GM18520 (cell line): ENCODE measurements around the gene ERLIN1.

Experiments
- ATAC-seq: cut with Tn5 transposase; IDR thresholded peaks from one replicate; pipeline ENCODE4 v1.9.1; 2021; ENCODE audit not compliant: unreplicated experiment

ERLIN1 gene

GRCh38 chr10:100185364-100186252, at the start of gene ERLIN1:
TSS of gene ERLIN1 (minus strand) at chr10:100186029. CDS start at chr10:100185626, 403 bp downstream.
- ATAC-seq = peak; percentile 76

GRCh38 chr10:100232101-100232500, 46.3 kb upstream of the ERLIN1 start:
- no peak for ATAC-seq

- ATAC-seq = no peak
Measured at GRCh38 chr10:100229819-100230422, 44.1 kb upstream of the ERLIN1 start.

GRCh38 chr10:100223879-100224278, 38.0 kb upstream of the ERLIN1 start:
- ATAC-seq = no peak

DNA sequence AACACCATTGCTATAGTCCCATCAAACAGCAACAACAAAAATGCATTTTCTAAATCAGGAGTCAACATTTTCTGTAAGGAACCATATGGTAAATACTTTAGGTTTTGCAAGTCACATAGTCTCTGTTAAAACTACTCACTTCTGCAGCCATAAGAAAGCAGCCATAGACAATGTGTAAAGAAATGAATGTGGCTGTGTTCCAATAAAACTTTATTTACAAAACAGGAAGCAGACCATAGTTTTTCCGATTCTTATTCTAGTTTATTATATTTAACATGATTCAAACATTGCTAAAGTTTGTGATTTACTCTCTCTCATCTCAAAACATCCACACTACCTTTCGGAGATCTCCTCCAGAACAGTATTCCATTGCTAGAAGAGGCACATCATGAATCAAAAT, 36.7 kb upstream of the ERLIN1 start:
- no peak for ATAC-seq

DNA sequence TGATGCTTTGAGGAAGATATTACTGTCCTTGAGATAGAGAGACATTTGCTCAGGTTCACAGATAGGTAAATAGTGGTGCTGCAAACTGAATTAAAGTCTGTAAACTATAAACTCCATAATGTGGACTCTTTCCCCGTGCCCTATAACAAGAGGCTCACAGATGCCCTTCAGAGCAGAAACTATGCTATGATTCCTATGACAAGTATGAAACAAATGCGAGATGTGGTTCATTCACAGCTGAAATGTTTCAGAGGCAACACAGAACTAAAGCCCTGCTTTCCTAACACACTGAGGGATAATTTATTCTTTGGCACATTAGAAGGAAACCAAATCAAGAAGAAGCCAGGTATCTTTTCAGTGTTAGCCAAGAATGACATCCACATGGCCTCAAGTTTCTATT, 30.2 kb upstream of the ERLIN1 start:
- ATAC-seq = no peak

DNA sequence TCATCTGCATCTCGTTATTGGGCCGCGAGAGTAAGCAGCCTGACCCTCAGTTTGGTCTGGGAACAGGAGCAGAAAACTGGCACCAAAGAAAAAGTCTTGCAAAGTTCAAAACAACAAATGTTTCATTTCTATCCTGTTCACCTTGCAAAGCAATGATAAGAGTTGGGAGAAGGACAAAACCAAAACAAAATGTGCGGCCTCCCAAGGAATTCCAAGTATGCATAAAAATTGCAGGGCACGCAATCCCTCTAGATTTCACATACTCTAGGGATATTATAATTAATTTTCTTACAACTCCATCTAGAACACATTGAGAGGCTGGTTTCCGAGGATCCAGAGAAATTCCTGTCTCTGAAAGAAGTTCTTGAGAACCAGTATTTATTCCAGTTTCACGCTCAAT, 23.5 kb upstream of the ERLIN1 start:
- ATAC-seq = no peak

- ATAC-seq = no peak
Measured at GRCh38 chr10:100208276-100208675, 22.4 kb upstream of the ERLIN1 start.

DNA sequence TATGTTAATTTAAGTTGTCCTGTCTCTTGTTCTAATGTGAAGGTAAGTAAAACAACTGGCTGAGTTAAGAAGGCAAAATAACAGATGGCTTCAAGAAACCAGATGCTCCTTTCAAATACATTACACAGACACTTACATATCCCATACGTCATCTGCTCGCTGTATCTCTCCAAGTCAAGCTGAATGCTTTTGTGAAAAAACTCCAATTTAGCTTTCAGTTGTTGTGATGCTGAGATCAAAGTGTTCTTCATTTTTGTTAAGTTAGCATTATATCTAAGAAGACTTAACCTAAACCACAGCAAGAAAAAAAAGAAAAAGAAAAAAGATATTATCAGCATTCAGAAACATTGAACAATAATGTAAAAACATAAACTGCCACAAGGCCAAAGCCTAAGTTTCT, 18.5 kb upstream of the ERLIN1 start:
- no peak for ATAC-seq

DNA sequence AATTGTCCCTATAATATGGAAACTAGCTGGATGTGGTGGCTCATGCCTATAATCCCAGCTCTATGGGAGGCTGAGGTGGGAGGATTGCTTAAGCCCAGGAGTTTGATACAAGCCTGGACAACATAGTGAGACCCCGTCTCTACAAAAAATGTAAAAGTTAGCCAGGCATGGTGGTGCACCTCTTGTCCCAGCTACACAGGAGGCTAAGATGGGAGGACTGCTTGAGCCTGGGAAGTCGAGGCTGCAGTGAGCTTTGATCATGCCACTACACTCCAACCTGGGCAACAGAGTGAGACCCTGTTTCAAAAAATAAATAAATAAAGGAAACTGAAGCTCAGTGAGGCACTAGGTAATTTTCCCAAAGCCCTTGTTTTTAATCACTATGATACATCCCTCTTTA, 15.7 kb upstream of the ERLIN1 start:
- no peak for ATAC-seq

GRCh38 chr10:100194711-100195110, 8.9 kb upstream of the ERLIN1 start:
- no peak for ATAC-seq

GRCh38 chr10:100192350-100192749, 6.5 kb upstream of the ERLIN1 start:
- ATAC-seq = no peak

DNA sequence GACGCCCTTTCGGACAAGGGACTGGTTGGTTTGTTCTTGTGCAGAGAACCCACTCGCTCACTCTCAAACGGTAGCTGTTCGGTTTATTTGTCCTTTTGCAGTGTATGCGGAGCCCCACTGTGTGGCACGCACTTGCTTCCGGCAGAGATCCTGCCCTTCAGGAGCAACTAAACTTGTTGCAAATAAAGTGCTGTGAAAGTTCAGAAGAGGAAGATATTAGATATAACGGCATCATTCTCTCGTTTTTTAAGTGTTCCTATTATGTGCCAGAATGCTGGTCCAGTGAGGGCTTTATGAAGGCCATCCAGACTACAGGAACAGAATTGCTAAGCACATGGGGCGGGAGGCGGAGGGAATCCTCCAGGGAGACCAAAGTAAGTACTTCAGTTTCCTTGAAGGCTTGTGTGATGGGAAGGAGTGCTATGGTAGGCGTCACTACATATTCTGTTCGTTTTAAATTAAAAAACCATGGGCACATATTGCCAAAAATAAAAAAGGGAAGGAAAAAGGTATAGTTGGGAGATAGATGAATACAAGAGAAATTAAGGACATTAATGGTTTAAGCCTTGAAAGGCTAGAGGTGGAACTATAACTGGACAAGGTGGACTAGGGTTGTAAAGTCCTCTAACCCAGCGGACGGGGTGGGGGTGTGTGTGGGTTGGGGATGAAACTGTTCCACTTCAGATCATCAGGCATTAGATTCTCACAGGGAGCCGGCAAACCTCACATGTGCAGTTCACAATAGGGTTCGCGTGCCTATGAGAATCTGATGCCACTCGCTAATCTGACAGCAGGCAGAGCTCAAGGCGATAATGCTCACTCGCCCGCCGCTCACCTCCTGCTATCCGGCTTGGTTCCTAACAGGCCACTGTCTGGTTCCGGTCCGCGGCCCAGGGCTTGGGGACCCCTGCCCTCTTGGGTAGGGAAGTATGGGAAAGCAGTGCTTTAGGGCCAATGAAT, 704 bp upstream of the ERLIN1 start:
- peak; percentile 28 for ATAC-seq

DNA sequence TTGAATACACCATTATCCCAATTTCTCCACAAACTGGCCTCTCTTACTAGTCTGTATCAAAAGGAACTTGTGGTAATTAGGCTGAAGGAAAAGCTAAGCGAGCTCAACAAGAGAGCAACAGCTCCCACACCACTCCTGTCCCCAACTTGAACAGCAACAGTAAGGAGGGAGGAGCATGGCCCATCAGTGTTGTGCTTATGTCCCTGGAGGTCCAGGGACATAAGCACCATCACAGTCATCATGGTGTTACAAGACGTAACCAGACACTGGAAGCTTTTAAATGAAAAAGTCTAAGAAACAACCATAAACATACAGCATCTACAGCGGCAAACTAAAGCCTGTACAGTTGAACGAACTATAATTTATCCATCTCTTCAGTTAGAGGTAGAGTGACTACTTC, 989 bp downstream of the ERLIN1 start:
- ATAC-seq = no peak

GRCh38 chr10:100184426-100184825, 1.4 kb downstream of the ERLIN1 start:
- no peak for ATAC-seq

DNA sequence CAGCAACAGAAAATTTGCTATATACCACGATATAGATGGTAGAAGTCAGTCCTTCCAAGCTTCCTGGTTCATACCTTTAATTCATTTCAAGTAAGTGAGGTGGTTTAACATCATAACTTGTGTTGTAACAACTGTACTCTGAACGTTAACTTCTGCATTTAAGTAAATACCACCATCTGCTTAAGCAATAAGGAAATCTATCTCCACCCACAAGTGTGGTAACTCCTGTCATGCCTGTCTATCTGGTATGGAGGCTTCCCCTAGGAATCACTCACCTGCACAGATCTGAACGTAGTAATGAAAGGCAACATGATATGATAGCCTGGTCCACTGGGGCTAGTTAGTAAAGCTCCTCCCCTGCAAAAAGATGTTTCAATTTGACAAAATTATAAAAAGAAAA, 2.3 kb downstream of the ERLIN1 start:
- no peak for ATAC-seq

DNA sequence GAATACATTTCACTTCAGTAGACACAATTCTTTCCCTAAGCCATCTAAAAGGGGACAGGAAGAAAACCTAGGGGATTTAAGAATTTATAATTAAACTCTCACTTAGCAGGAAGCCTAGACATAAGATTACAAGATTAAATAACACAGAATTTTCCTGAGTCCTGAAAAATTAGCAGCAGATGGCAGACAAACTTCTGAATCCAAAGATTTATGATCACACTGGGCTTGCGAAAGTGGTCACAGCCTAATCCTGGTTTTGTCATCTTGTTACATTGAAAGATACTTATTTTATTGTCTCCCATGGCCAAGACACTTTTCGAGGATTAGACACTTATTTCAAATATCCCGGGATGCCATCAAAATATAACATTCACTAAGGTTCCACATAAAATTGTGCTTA, 2.9 kb downstream of the ERLIN1 start:
- no peak for ATAC-seq

GRCh38 chr10:100182281-100182680, 3.5 kb downstream of the ERLIN1 start:
- no peak for ATAC-seq

GRCh38 chr10:100175875-100176274, 10.0 kb downstream of the ERLIN1 start:
- no peak for ATAC-seq

GRCh38 chr10:100174699-100175677, 10.8 kb downstream of the ERLIN1 start:
- ATAC-seq = no peak
